ENCODE measurements around the gene OCA2.

The OCA2 gene

GRCh38 chr15:28002136-28002861 lies 96.8 kb downstream of the OCA2 start:
- no peak overlapping the region for H2AFZ ChIP-seq (ENCODE audit: low read length)
- H3K4me3 ChIP-seq (ENCODE audit: low read length, poor library complexity, severe bottlenecking), result no peak overlapping the region
- H3K27me3 ChIP-seq (ENCODE audit: insufficient read depth, low read length, poor library complexity, severe bottlenecking), result no peaks in the 10 kb centered on the region
- TF ChIP-seq EZH2phosphoT487 (IDR thresholded peaks at IDR 0.05; ENCODE audit: borderline replicate concordance) (no peak), CTCF (conservative IDR thresholded peaks at IDR 0.05; ENCODE audit: low read length) (no peak)
- no peaks in the 10 kb centered on the region for H3K9me2 ChIP-seq (replicated peaks; ENCODE audit: low read depth, low read length)
- H3K9ac ChIP-seq (ENCODE audit: low read depth, low read length, poor library complexity, severe bottlenecking), result no peak overlapping the region
- no peaks in the 10 kb centered on the region for H3K9me3 ChIP-seq (ENCODE audit: insufficient read depth, low read depth, low read length)
- H4K20me1 ChIP-seq (ENCODE audit: insufficient read depth, low read length, poor library complexity, severe bottlenecking), result no peaks in the 10 kb centered on the region
- no peak overlapping the region for H3K4me2 ChIP-seq (ENCODE audit: low read depth, low read length, poor library complexity, severe bottlenecking)
- H3K4me1 ChIP-seq (ENCODE audit: insufficient read depth, low read length, poor library complexity, severe bottlenecking), result no peaks in the 10 kb centered on the region
- no peaks in the 10 kb centered on the region for H3K36me3 ChIP-seq (ENCODE audit: insufficient read depth, low read length)
- H3F3A ChIP-seq (ENCODE audit: low read depth), result no peaks in the 10 kb centered on the region
- no peaks in the 10 kb centered on the region for H3K79me2 ChIP-seq (ENCODE audit: insufficient read depth, low read length)

GRCh38 chr15:28001641-28002040 lies 97.5 kb downstream of the OCA2 start:
- Histone ChIP-seq H3K4me1 (ENCODE audit: insufficient read depth, low read length, poor library complexity, severe bottlenecking) (no peaks in the 10 kb centered on the region), H3K4me2 (ENCODE audit: low read depth, low read length, poor library complexity, severe bottlenecking) (no peak overlapping the region), H3K9me3 (ENCODE audit: insufficient read depth, low read depth, low read length) (no peaks in the 10 kb centered on the region), H2AFZ (ENCODE audit: low read length) (no peak overlapping the region), H3K79me2 (ENCODE audit: insufficient read depth, low read length) (no peaks in the 10 kb centered on the region), H3K9ac (ENCODE audit: low read depth, low read length, poor library complexity, severe bottlenecking) (no peak overlapping the region), H4K20me1 (ENCODE audit: insufficient read depth, low read length, poor library complexity, severe bottlenecking) (no peaks in the 10 kb centered on the region), H3K27me3 (ENCODE audit: insufficient read depth, low read length, poor library complexity, severe bottlenecking) (no peaks in the 10 kb centered on the region), H3K4me3 (ENCODE audit: low read length, poor library complexity, severe bottlenecking) (no peak overlapping the region), H3K9me2 (replicated peaks; ENCODE audit: low read depth, low read length) (no peaks in the 10 kb centered on the region), H3F3A (ENCODE audit: low read depth) (no peaks in the 10 kb centered on the region), H3K36me3 (ENCODE audit: insufficient read depth, low read length) (no peaks in the 10 kb centered on the region)
- TF ChIP-seq CTCF (conservative IDR thresholded peaks at IDR 0.05; ENCODE audit: low read length) (no peak), EZH2phosphoT487 (IDR thresholded peaks at IDR 0.05; ENCODE audit: borderline replicate concordance) (no peak)

- no peak for TF ChIP-seq EZH2phosphoT487 (IDR thresholded peaks at IDR 0.05; ENCODE audit: borderline replicate concordance)
- H2AFZ ChIP-seq (ENCODE audit: low read length), result no peak overlapping the region
- H3K4me1 ChIP-seq (ENCODE audit: insufficient read depth, low read length, poor library complexity, severe bottlenecking), result no peaks in the 10 kb centered on the region
- H3K79me2 ChIP-seq (ENCODE audit: insufficient read depth, low read length), result no peaks in the 10 kb centered on the region
- no peaks in the 10 kb centered on the region for H3K27me3 ChIP-seq (ENCODE audit: insufficient read depth, low read length, poor library complexity, severe bottlenecking)
- H4K20me1 ChIP-seq (ENCODE audit: insufficient read depth, low read length, poor library complexity, severe bottlenecking), result no peaks in the 10 kb centered on the region
- H3K9me2 ChIP-seq (replicated peaks; ENCODE audit: low read depth, low read length), result no peaks in the 10 kb centered on the region
- H3F3A ChIP-seq (ENCODE audit: low read depth), result no peaks in the 10 kb centered on the region
- no peaks in the 10 kb centered on the region for H3K36me3 ChIP-seq (ENCODE audit: insufficient read depth, low read length)
- no peak overlapping the region for H3K4me2 ChIP-seq (ENCODE audit: low read depth, low read length, poor library complexity, severe bottlenecking)
- peaks cover 4% of the 10 kb centered on the region; the same call in 1 of the 2 replicates for H3K9me3 ChIP-seq (ENCODE audit: insufficient read depth, low read depth, low read length)
- H3K4me3 ChIP-seq (ENCODE audit: low read length, poor library complexity, severe bottlenecking), result no peak overlapping the region
- H3K9ac ChIP-seq (ENCODE audit: low read depth, low read length, poor library complexity, severe bottlenecking), result no peak overlapping the region
These were observed 104.9 kb downstream of the OCA2 start for GRCh38 chr15:27993996-27994780.

Data from Loucy (cell line).